Measurements from ENCODE around the gene LCLAT1.

Gene LCLAT1

DNA sequence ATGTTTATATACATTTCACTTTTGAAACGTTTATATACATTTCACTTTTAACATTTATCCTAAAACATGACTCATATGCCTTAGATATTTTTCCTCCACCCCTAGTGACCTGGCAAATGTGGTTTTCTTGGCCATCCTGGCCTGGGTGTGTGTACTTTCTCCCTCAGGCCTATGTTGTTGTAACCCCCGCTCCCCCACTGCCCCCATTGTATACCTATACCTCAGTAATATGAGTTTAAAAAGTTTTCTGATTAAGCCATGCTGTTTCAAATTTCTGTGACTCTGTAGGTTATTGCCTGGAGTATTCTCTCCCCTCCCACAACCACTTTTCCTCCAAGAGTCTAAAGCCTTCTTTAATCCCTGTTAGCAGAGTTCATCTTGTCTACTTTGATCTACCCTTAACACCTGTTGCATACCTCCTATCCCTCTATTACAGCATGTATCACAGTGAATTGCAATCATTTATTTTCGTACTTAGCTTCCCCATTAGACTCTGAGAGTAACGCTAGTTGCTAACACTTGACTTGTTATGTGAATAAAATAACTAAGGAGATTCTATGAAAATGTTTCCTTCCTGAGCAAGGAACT lies 67.9 kb downstream of the LCLAT1 start:
- DNase-seq (ENCODE audit: low read depth), result no peak

- DNase-seq (ENCODE audit: low read depth), result no peak
These were observed 69.1 kb downstream of the LCLAT1 start for GRCh38 chr2:30516166-30516565.

DNA sequence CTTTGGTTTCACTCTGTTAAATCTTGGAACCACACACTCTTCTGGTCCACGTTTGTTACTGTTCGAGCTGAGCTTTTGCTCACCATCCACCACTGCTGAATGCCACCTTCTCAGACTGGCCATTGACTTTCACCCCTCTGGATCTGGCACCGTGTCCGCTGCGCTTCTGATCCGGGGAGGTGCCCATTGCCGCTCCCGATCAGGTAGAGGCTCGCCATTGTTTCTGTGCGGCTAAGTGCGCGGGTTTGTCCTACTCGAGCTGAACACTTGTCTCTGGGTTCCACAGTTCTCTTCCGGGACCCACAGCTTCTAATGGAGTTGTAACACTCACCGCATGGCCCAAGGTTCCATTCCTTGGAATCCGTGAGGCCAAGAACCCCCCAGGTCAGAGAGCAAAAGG lies 72.8 kb downstream of the LCLAT1 start:
- DNase-seq (ENCODE audit: low read depth), result no peak

GRCh38 chr2:30522421-30522820 lies 75.4 kb downstream of the LCLAT1 start:
- DNase-seq (ENCODE audit: low read depth), result no peak

DNA sequence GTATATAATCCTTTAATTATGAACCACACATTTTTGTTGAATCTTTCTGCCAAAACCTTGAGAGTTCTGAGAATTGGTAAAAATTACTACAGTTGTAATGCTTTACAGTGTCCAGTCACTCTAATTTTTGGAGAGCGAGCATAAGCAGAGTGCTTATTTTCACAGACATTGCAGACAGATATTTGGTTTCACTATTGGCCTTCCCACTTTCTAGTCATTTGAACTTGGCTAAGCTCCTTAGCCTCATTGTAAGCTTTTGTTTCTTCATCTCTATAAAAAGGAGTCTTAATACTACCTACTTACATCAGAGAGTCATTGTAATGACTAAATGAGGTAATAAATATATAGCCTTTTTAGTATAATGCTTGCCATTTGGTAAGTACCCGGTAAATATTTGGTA lies 80.4 kb downstream of the LCLAT1 start:
- no peak for DNase-seq (ENCODE audit: low read depth)

DNA sequence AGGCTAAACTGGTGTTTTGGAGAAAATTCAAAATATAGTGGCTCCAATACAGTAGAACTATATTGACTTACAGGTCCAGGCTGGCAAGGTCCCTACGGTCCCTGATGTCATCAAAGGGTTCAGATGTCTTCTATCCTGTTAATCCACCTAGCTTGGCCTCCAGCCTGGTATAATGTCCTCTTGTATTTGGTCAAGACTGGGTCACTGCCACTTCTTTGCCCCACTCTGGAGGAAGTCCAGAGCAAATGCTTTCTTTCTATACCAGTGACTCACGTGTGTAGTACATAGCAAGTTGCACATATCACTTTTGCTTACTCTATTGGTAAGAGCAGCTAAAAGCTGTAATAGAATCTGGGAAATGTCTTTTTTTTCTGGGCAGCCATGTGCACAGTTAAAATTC lies 80.8 kb downstream of the LCLAT1 start:
- no peak for DNase-seq (ENCODE audit: low read depth)

GRCh38 chr2:30530346-30530745 lies 83.3 kb downstream of the LCLAT1 start:
- no peak for DNase-seq (ENCODE audit: low read depth)

GRCh38 chr2:30541680-30542079 lies 94.6 kb downstream of the LCLAT1 start:
- DNase-seq (ENCODE audit: low read depth), result no peak

DNA sequence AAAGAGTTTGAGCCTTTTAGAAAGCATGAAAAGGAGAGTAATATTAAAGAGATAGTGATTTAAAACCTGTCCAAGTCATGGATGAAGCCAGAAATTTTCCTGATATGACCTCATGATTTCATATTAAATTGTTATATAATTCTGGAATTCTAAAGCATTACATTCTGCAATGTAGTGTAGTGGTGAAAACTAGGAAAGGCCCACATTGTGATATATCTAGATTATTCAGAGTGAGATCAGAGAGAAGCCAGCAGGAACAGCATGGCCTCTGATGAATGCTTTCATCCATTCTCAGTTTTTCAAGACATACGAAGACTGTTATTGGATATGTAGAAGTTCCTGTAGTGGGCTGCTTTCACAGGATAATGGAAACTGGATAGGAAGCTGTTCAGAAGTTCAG lies 98.8 kb downstream of the LCLAT1 start:
- DNase-seq (ENCODE audit: low read depth), result no peak

DNA sequence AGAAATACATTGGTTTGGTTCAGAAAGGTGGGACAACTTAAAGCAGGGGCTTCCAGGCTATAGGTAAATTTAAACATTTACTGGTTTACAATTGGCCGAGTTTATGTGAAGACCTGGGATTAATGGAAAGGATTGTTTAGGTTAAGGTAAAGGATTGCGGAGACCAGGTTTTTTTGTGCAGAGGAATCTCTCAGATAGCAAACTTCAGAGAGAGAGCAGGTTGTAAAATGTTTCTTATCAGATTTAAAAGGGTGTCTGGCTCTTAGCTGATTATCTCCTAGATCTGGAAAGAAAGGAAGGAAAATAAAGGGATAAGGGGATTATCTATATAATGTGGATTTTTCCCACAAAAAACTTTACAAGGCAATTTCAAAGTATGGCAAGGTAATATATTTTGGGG lies 101.3 kb downstream of the LCLAT1 start:
- no peak for DNase-seq (ENCODE audit: low read depth)

DNA sequence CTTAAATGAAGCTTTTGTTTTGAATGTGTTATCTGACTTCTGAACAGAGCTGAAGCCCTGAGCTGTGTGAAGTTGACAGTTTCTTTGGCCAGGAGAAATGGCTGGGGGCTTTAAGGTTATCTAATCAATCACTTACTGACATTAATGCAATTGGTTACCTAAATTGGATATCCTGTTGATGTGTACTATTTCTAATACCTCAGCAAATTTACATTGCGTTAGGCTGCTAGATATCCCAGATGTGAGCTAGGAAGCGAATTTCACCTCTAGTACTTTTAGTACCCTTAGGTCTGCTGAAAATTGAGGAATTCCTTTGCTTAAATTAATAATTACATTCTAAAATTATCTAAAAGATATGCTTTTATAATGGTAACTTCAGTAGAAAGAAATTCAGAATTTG lies 102.0 kb downstream of the LCLAT1 start:
- no peak for DNase-seq (ENCODE audit: low read depth)

GRCh38 chr2:30559544-30560275 lies 112.7 kb downstream of the LCLAT1 start:
- no peak for DNase-seq (ENCODE audit: low read depth)

- no peak for DNase-seq (ENCODE audit: low read depth)
These were observed 114.3 kb downstream of the LCLAT1 start for GRCh38 chr2:30561349-30561748.

- no peak for DNase-seq (ENCODE audit: low read depth)
These were observed 118.9 kb downstream of the LCLAT1 start for GRCh38 chr2:30565851-30566358.

GRCh38 chr2:30566631-30567030 lies 119.6 kb downstream of the LCLAT1 start:
- DNase-seq (ENCODE audit: low read depth), result no peak

- no peak for DNase-seq (ENCODE audit: low read depth)
These were observed 120.3 kb downstream of the LCLAT1 start for GRCh38 chr2:30567317-30567716.

DNA sequence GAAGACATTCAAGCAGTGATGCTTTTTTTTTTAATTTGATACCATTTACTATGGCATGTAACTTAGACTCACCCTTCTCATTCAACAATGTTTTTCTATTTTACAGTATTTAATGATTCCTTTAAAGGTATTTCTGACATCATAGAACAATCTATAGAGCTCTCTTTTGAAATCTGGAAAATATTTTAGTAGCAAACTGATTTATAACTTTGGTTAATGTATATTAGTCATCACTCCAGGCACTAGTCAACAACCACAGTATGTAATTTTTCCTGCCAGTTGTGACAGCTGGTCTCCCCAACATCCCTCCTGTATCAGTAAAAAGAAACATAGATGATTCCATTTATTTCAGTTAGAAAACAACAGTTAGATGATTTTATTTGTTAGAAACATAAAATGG lies 122.9 kb downstream of the LCLAT1 start:
- no peak for DNase-seq (ENCODE audit: low read depth)

GRCh38 chr2:30577151-30577550 lies 130.1 kb downstream of the LCLAT1 start:
- no peak for DNase-seq (ENCODE audit: low read depth)

DNA sequence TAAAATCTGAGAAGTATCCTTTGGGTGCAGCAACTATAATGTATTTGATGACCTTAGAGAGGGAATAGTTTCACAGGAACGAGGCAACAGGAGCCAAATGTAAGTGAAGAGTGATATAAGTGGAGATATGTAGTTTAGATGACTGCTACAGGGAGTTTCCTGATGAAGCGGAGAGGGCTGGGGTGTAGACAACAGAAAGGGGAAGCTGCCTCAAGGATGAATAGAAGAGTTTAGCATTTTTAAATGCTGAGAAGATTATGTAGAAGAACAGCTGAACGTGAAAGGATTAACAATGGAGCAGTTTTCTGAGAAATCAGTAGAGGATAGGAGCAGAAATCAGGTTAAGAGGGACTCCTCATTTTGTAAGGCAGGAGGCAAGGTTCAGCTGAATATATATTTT lies 133.3 kb downstream of the LCLAT1 start:
- no peak for DNase-seq (ENCODE audit: low read depth)

DNA sequence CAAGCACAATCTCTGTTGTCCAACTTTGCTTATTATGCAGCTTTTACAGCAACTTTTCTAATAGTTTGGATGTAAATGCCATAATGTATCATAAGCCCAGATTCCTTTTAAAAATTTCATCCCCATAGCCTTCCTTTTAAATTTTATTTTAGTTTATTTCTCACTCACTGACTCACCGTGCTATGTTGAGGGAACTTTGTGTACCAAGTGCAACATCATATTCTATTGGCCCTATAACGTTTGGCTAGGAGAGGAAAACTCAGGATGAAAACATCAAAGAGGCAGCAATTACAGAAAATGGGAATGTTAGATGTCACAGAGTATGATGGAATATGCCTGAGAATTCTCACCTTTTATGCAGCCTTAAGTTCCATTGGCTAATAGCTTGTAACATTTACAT lies 135.5 kb downstream of the LCLAT1 start:
- no peak for DNase-seq (ENCODE audit: low read depth)

DNA sequence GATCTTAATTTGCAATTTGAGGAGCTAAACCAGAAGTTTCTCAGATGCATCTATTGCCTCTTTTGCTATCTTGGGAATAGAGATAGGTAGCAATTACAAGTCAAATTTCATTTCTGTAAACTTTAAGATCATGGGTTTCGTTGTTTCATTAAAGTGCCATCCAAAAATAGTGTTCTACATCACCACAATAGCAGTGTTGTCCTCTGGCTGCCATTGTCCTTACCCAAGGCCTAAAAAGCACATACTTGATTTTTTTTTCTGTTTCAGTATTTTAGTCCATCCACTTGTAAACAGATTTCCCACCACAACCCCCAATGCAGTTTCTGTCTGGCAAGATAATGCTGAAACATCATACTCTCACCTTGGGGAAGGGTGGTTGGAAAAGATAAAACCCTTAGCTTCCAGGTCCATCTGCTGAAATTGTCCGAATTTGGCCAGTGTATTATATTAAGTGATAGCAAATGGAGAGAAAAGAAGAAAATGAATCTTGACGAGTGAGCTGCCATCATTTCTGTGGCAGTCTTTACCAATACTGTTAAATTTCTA lies 136.2 kb downstream of the LCLAT1 start:
- DNase-seq (ENCODE audit: low read depth), result no peak

DNA sequence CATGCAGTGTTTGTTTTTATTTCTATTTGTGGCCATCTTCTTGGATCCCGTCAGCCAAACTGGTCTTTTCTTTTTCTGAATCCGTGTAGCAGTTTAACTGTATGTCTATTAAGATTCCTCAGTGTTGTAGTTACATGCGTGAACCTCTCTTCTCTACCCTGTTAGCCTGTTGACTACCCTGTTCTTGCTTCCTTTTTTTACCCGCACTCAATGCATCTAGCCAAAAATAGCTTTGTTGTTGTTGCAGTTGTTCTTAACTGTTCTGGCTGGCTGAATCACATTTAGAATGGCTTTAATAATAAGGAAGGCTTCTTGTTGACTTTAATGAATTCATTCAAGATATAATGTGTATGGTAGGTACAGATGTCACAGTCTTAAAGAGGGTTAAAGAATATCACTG lies 137.1 kb downstream of the LCLAT1 start:
- DNase-seq (ENCODE audit: low read depth), result no peak

DNA sequence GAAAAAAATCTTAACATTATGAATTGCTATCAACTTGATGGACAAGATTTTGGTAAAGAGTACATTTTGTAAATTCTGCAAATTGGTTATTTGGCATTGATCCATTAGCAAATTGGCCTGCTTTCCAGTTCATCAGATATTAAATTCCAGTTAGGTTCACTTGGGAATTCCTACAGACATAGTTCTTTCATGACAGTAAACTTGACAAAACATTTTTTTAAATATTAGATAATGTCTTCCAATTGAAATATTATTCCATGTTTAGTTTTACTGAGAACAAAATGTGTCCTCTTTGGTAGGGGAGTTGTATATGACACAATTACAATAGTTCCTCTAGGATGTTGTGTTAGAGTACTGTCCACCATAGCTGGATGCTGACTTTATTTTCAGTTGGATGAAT lies 141.9 kb downstream of the LCLAT1 start:
- no peak for DNase-seq (ENCODE audit: low read depth)

- no peak for DNase-seq (ENCODE audit: low read depth)
These were observed 143.4 kb downstream of the LCLAT1 start for GRCh38 chr2:30590407-30590806.
